ENCODE results near the gene ANKRD11. TPM values are rescaled to one million over a fixed set of nuclear protein-coding genes. Genes with fewer than 3 reads are reported as not detected.

ANKRD11 gene
- total RNA-seq, 1 experiment from 2014 or later, result 242 TPM

DNA sequence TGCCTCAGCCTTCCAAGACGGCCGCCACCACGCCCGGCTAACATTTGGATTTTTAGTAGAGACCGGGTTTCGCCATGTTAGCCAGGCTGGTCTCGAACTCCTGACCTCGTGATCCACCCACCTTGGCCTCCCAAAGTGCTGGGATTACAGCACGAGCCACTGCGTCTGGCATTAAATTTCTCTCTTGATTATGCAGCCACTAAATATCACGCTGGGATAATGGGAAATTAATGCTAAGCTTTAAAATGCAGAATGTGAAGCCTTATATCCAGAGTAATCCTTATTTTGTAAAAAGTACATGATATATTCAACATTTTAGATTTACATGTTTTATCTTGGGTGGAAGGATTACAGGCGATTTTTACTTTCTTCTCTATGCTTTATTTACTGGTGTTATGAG, 89.2 kb downstream of the ANKRD11 start:
- Mint-ChIP-seq H3K27ac (ENCODE audit: unreplicated experiment) (no peak overlapping the region), H3K4me1 (ENCODE audit: low read depth, unreplicated experiment) (peaks cover 27% of the 10 kb centered on the region), H3K36me3 (ENCODE audit: insufficient read depth, unreplicated experiment) (peaks cover 39% of the 10 kb centered on the region), H3K9me3 (ENCODE audit: low read depth, unreplicated experiment) (no peaks in the 10 kb centered on the region), H3K27me3 (ENCODE audit: unreplicated experiment) (no peaks in the 10 kb centered on the region), H3K4me3 (ENCODE audit: low read depth, unreplicated experiment) (no peak overlapping the region)
- BruUV-seq (replicated peaks), result no TSS peak
- TF ChIP-seq, protein P1, sequence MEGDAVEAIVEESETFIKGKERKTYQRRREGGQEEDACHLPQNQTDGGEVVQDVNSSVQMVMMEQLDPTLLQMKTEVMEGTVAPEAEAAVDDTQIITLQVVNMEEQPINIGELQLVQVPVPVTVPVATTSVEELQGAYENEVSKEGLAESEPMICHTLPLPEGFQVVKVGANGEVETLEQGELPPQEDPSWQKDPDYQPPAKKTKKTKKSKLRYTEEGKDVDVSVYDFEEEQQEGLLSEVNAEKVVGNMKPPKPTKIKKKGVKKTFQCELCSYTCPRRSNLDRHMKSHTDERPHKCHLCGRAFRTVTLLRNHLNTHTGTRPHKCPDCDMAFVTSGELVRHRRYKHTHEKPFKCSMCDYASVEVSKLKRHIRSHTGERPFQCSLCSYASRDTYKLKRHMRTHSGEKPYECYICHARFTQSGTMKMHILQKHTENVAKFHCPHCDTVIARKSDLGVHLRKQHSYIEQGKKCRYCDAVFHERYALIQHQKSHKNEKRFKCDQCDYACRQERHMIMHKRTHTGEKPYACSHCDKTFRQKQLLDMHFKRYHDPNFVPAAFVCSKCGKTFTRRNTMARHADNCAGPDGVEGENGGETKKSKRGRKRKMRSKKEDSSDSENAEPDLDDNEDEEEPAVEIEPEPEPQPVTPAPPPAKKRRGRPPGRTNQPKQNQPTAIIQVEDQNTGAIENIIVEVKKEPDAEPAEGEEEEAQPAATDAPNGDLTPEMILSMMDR (IDR thresholded peaks at IDR 0.05; ENCODE audit: unreplicated experiment), result no peak
- intact Hi-C loops (cut with micrococcal nuclease; ENCODE audit: unreplicated experiment), result no loop called here
- no peak for DNase-seq
- CTCF ChIA-PET, result no interaction called here

DNA sequence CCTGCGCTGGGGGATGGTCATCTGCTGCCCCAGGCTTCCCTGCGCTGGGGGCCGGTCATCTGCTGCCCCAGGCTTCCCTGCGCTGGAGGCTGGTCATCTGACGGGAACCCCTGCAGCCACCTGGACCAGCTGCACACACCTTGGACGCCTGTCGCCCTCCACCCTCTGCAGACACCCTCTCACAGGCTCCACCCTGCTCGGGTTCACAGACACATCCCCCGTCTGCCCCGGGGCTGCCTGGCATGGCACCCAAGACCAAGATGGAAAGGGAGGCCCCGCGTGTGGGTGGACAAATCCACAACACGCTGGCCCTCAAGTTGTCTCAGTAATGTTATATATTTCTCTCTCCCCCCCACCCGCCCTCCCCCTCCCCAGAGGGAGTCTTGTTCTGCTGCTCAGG, 89.6 kb downstream of the ANKRD11 start:
- no peak for DNase-seq
- TF ChIP-seq, protein P1 (IDR thresholded peaks at IDR 0.05; ENCODE audit: unreplicated experiment), result no peak
- Mint-ChIP-seq H3K9me3 (ENCODE audit: low read depth, unreplicated experiment) (no peaks in the 10 kb centered on the region), H3K27me3 (ENCODE audit: unreplicated experiment) (no peaks in the 10 kb centered on the region), H3K4me3 (ENCODE audit: low read depth, unreplicated experiment) (no peak overlapping the region), H3K36me3 (ENCODE audit: insufficient read depth, unreplicated experiment) (peaks cover 40% of the 10 kb centered on the region), H3K27ac (ENCODE audit: unreplicated experiment) (no peak overlapping the region), H3K4me1 (ENCODE audit: low read depth, unreplicated experiment) (peaks cover 22% of the 10 kb centered on the region)
- CTCF ChIA-PET, result no interaction called here
- intact Hi-C loops (cut with micrococcal nuclease; ENCODE audit: unreplicated experiment), result no loop called here
- no TSS peak for BruUV-seq (replicated peaks)

DNA sequence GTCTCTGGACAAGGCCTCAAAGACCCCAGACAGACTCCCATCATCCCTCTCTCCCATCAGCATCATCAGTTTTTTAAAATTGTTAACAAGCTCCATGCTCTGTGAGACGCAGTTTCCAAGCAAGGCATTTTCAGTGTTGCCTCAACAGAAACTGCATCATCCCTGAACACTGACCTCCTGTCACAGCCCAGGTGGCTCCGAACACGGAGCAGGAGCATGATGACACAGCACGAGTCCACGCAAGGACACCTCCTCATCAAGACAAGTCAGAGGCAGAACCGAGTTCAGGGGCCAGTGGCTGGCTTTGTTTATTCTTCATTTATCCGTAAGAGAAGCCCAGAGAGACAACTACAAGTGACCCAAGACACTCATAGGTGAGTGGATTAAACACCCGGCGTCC, 91.4 kb downstream of the ANKRD11 start:
- intact Hi-C loops (cut with micrococcal nuclease; ENCODE audit: unreplicated experiment), result no loop called here
- CTCF ChIA-PET, result interaction anchor here (0.9 kb wide), 2 partner anchors 15 to 34 kb away, joined by 3 read pairs; no protein-coding TSS in a partner anchor
- peaks cover 50% of the 10 kb centered on the region for H3K36me3 Mint-ChIP-seq (ENCODE audit: insufficient read depth, unreplicated experiment)
- no peak for DNase-seq
- H3K4me1 Mint-ChIP-seq (ENCODE audit: low read depth, unreplicated experiment), result peaks cover 24% of the 10 kb centered on the region
- no TSS peak for BruUV-seq (replicated peaks)
- TF ChIP-seq, protein P1 (IDR thresholded peaks at IDR 0.05; ENCODE audit: unreplicated experiment), result no peak
- H3K27me3 Mint-ChIP-seq (ENCODE audit: unreplicated experiment), result no peaks in the 10 kb centered on the region
- no peak overlapping the region for H3K4me3 Mint-ChIP-seq (ENCODE audit: low read depth, unreplicated experiment)
- H3K9me3 Mint-ChIP-seq (ENCODE audit: low read depth, unreplicated experiment), result no peaks in the 10 kb centered on the region
- H3K27ac Mint-ChIP-seq (ENCODE audit: unreplicated experiment), result no peak overlapping the region

DNA sequence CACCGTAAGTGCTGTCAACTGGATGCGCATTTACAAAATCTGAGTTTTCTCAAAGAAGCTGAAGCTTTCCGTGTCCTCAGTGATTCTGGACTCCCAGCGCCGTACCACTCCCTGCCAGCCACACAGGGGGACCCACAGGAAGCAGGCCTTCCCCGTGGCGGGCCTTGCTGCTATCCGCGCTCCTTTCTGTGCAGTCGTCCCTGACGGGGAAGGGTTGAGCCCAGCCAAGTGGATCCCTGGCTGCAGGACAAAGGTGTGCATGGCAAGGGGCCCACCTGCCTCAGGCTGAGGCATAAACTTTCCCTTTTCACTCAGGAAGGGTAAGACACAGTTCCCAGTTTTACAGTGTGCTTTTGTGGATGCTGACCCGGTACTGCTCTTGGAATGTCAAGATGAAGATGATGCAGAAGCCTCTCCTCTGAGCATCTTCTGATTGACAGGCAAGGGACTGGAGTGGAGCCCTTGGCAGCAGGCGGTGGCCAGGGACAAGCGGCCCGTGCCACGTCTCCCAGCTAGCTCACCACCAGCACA, 93.0 kb downstream of the ANKRD11 start:
- Mint-ChIP-seq H3K27ac (ENCODE audit: unreplicated experiment) (no peak overlapping the region), H3K4me3 (ENCODE audit: low read depth, unreplicated experiment) (no peak overlapping the region), H3K27me3 (ENCODE audit: unreplicated experiment) (no peaks in the 10 kb centered on the region), H3K36me3 (ENCODE audit: insufficient read depth, unreplicated experiment) (peaks cover 43% of the 10 kb centered on the region), H3K4me1 (ENCODE audit: low read depth, unreplicated experiment) (peaks cover 29% of the 10 kb centered on the region), H3K9me3 (ENCODE audit: low read depth, unreplicated experiment) (no peaks in the 10 kb centered on the region)
- CTCF ChIA-PET, result interaction anchor here (0.7 kb wide), 1 partner anchor 62 kb away, joined by 3 read pairs; no protein-coding TSS in a partner anchor
- no TSS peak for BruUV-seq (replicated peaks)
- TF ChIP-seq, protein P1 (IDR thresholded peaks at IDR 0.05; ENCODE audit: unreplicated experiment), result no peak
- intact Hi-C loops (cut with micrococcal nuclease; ENCODE audit: unreplicated experiment), result no loop called here
- DNase-seq, result no peak

All from Calu3 (cell line).